ENCODE measurements around the gene NUTM2A. TPM values are rescaled to one million over a fixed set of nuclear protein-coding genes. Genes with fewer than 3 reads are reported as not detected.
A peak's percentile ranks its signal among the peaks of the same experiment; 100 is the strongest.
"Not testable (repeated sequence)": the region's sequence is repeated elsewhere in the genome, so short reads cannot be mapped to it uniquely, and the experiment has no call there.

NUTM2A gene
- total RNA-seq, 2 donors from 2014 or later: 1.0 to 1.3 TPM

GRCh38 chr10:87213806-87214205, 11.4 kb upstream of the NUTM2A start:
- WGBS, 2 donors: 85 to 100% methylated on average over 1 to 10 of the region's 21 CpGs
- H3K27ac ChIP-seq; H3K9me3 ChIP-seq; H3K4me1 ChIP-seq; H3K4me3 ChIP-seq; H3K36me3 ChIP-seq (replicated peaks in 1 of 2; ENCODE audit: insufficient read depth in 1 of 2, low read depth in 2 of 2); intact Hi-C loops (cut with DNase I); ATAC-seq; H3K27me3 ChIP-seq; DNase-seq: not testable (repeated sequence)

- H3K27me3 ChIP-seq; intact Hi-C loops (cut with DNase I); H3K4me1 ChIP-seq; H3K9me3 ChIP-seq; H3K4me3 ChIP-seq; DNase-seq; H3K27ac ChIP-seq; H3K36me3 ChIP-seq (replicated peaks in 1 of 2; ENCODE audit: insufficient read depth in 1 of 2, low read depth in 2 of 2): not testable (repeated sequence)
- peak; percentile 18 for ATAC-seq
- 55 to 93% methylated on average over 6 to 8 of the region's 11 CpGs for WGBS, 2 donors
These were observed 9.1 kb upstream of the NUTM2A start for GRCh38 chr10:87216120-87216519.

GRCh38 chr10:87219370-87219769, 5.9 kb upstream of the NUTM2A start:
- ATAC-seq; H3K27me3 ChIP-seq; H3K4me3 ChIP-seq; intact Hi-C loops (cut with DNase I); H3K27ac ChIP-seq; H3K9me3 ChIP-seq; H3K4me1 ChIP-seq; DNase-seq; H3K36me3 ChIP-seq (replicated peaks in 1 of 2; ENCODE audit: insufficient read depth in 1 of 2, low read depth in 2 of 2): not testable (repeated sequence)
- 60% methylated on average over 1 of the region's 5 CpGs; no CpG with 5 or more reads in 1 of the 2 donors for WGBS, 2 donors

GRCh38 chr10:87222789-87223188, 2.5 kb upstream of the NUTM2A start:
- ATAC-seq; H3K4me3 ChIP-seq; H3K27ac ChIP-seq; H3K4me1 ChIP-seq; H3K27me3 ChIP-seq; intact Hi-C loops (cut with DNase I); H3K36me3 ChIP-seq (replicated peaks in 1 of 2; ENCODE audit: insufficient read depth in 1 of 2, low read depth in 2 of 2); H3K9me3 ChIP-seq; DNase-seq: not testable (repeated sequence)
- 92 to 93% methylated on average over 7 to 9 of the region's 30 CpGs for WGBS, 2 donors

GRCh38 chr10:87228247-87228646, 3.0 kb downstream of the NUTM2A start:
- H3K36me3 ChIP-seq (replicated peaks in 1 of 2; ENCODE audit: insufficient read depth in 1 of 2, low read depth in 2 of 2); ATAC-seq; DNase-seq; intact Hi-C loops (cut with DNase I); H3K27me3 ChIP-seq; H3K9me3 ChIP-seq; H3K4me3 ChIP-seq; H3K27ac ChIP-seq; H3K4me1 ChIP-seq: not testable (repeated sequence)
- WGBS, 2 donors: 95 to 100% methylated on average over 4 to 9 of the region's 20 CpGs

GRCh38 chr10:87229211-87229610, 4.0 kb downstream of the NUTM2A start:
- ATAC-seq; H3K27ac ChIP-seq; H3K4me1 ChIP-seq; intact Hi-C loops (cut with DNase I); H3K36me3 ChIP-seq (replicated peaks in 1 of 2; ENCODE audit: insufficient read depth in 1 of 2, low read depth in 2 of 2); H3K4me3 ChIP-seq; H3K27me3 ChIP-seq; DNase-seq; H3K9me3 ChIP-seq: not testable (repeated sequence)
- 77 to 100% methylated on average over 1 to 8 of the region's 9 CpGs for WGBS, 2 donors

- H3K4me3 ChIP-seq; DNase-seq; intact Hi-C loops (cut with DNase I); ATAC-seq; H3K4me1 ChIP-seq; H3K27ac ChIP-seq; H3K36me3 ChIP-seq (replicated peaks in 1 of 2; ENCODE audit: insufficient read depth in 1 of 2, low read depth in 2 of 2); H3K9me3 ChIP-seq; H3K27me3 ChIP-seq: not testable (repeated sequence)
- no CpG with 5 or more reads among the region's 7 CpGs for WGBS, 2 donors
These were observed 9.6 kb downstream of the NUTM2A start for GRCh38 chr10:87234854-87235253.

GRCh38 chr10:87237244-87237643, 12.0 kb downstream of the NUTM2A start:
- DNase-seq; H3K9me3 ChIP-seq; ATAC-seq; H3K4me1 ChIP-seq; intact Hi-C loops (cut with DNase I); H3K4me3 ChIP-seq; H3K27me3 ChIP-seq; H3K27ac ChIP-seq; H3K36me3 ChIP-seq (replicated peaks in 1 of 2; ENCODE audit: insufficient read depth in 1 of 2, low read depth in 2 of 2): not testable (repeated sequence)
- WGBS, 2 donors: 90 to 98% methylated on average over 2 to 4 of the region's 5 CpGs

- peak; percentile 74 for ATAC-seq
- intact Hi-C loops (cut with DNase I); DNase-seq; H3K27me3 ChIP-seq; H3K9me3 ChIP-seq; H3K4me1 ChIP-seq; H3K4me3 ChIP-seq; H3K36me3 ChIP-seq (replicated peaks in 1 of 2; ENCODE audit: insufficient read depth in 1 of 2, low read depth in 2 of 2); H3K27ac ChIP-seq: not testable (repeated sequence)
- WGBS, 2 donors: 60 to 65% methylated on average over 2 to 4 of the region's 6 CpGs
These were observed 14.1 kb downstream of the NUTM2A start for GRCh38 chr10:87239346-87239808.

GRCh38 chr10:87242192-87242591, 16.9 kb downstream of the NUTM2A start:
- H3K27ac ChIP-seq; DNase-seq; H3K27me3 ChIP-seq; ATAC-seq; H3K36me3 ChIP-seq (replicated peaks in 1 of 2; ENCODE audit: insufficient read depth in 1 of 2, low read depth in 2 of 2); intact Hi-C loops (cut with DNase I); H3K4me3 ChIP-seq; H3K9me3 ChIP-seq; H3K4me1 ChIP-seq: not testable (repeated sequence)
- WGBS, 2 donors: 92% methylated on average over 3 of the region's 3 CpGs; no CpG with 5 or more reads in 1 of the 2 donors

- DNase-seq; H3K27me3 ChIP-seq; H3K4me3 ChIP-seq; H3K4me1 ChIP-seq; intact Hi-C loops (cut with DNase I); H3K36me3 ChIP-seq (replicated peaks in 1 of 2; ENCODE audit: insufficient read depth in 1 of 2, low read depth in 2 of 2); ATAC-seq; H3K9me3 ChIP-seq; H3K27ac ChIP-seq: not testable (repeated sequence)
- 71 to 75% methylated on average over 1 of the region's 3 CpGs for WGBS, 2 donors
These were observed 22.1 kb downstream of the NUTM2A start for GRCh38 chr10:87247335-87247734.

- ATAC-seq; DNase-seq; H3K9me3 ChIP-seq; intact Hi-C loops (cut with DNase I); H3K27ac ChIP-seq; H3K36me3 ChIP-seq (replicated peaks in 1 of 2; ENCODE audit: insufficient read depth in 1 of 2, low read depth in 2 of 2); H3K4me3 ChIP-seq; H3K4me1 ChIP-seq; H3K27me3 ChIP-seq: not testable (repeated sequence)
- 60% methylated on average over 1 of the region's 1 CpG; no CpG with 5 or more reads in 1 of the 2 donors for WGBS, 2 donors
These were observed 23.6 kb downstream of the NUTM2A start for GRCh38 chr10:87248818-87249353.
